SU-DHL-6 (cell line): Measurements from ENCODE around the gene ANKRD33B.

Experiments used
- H2AFZ ChIP-seq: fragments of 200-600 bp; sonication (generic); 2 replicates; pipeline ENCODE4 v1.6.1; 2014; ENCODE audit warnings: low read depth, mild to moderate bottlenecking, moderate library complexity, mixed read lengths, antibody characterized with exemption, low read length; ENCODE audit not compliant: severe bottlenecking
- H3F3A ChIP-seq: fragments of 200-600 bp; shearing (Covaris generic); 2 replicates; pipeline ENCODE4 v1.6.0; 2016; ENCODE audit warnings: antibody characterized with exemption, mild to moderate bottlenecking; ENCODE audit not compliant: insufficient read depth
- H3K27ac ChIP-seq: fragments of 200-600 bp; sonication (generic); 2 replicates; pipeline ENCODE4 v1.5.1; 2016; ENCODE audit warnings: low read depth, mild to moderate bottlenecking, low read length, moderate library complexity, mixed read lengths
- H3K27me3 ChIP-seq: fragments of 200-600 bp; sonication (generic), shearing (Covaris generic); 2 replicates; pipeline ENCODE4 v1.6.0; 2014; ENCODE audit warnings: mild to moderate bottlenecking, low read length
- H3K36me3 ChIP-seq: fragments of 200-600 bp; sonication (generic); 2 replicates; pipeline ENCODE4 v1.6.1; 2014; ENCODE audit warnings: mild to moderate bottlenecking, low read length, mixed read lengths
- H3K4me2 ChIP-seq: fragments of 300-600, 200-600 bp; shearing (Covaris generic), sonication (generic); 2 replicates; pipeline ENCODE4 v1.6.0; 2014; ENCODE audit warnings: low read length, low read depth, mild to moderate bottlenecking; ENCODE audit not compliant: poor library complexity, severe bottlenecking
- H3K4me3 ChIP-seq: fragments of 200-600 bp; sonication (generic); 2 replicates; pipeline ENCODE4 v1.5.1; 2014; ENCODE audit warnings: antibody characterized with exemption, low read length, mild to moderate bottlenecking, mixed read lengths; ENCODE audit not compliant: insufficient read depth, poor library complexity, severe bottlenecking
- H3K79me2 ChIP-seq: fragments of 200-600 bp; sonication (generic); 2 replicates; pipeline ENCODE4 v1.6.1; 2014; ENCODE audit warnings: mild to moderate bottlenecking, low read length, moderate library complexity; ENCODE audit not compliant: insufficient read depth
- H3K9ac ChIP-seq: fragments of 200-600 bp; sonication (generic); 2 replicates; pipeline ENCODE4 v1.7.0; 2014; ENCODE audit warnings: mild to moderate bottlenecking, low read length
- H3K9me2 ChIP-seq: fragments of 200-600 bp; sonication (generic); replicated peaks from 2 replicates; pipeline ENCODE4 v1.6.1; 2014; ENCODE audit warnings: low read length; ENCODE audit not compliant: insufficient read depth
- H3K9me3 ChIP-seq: fragments of 200-600 bp; sonication (generic); 2 replicates; pipeline ENCODE4 v1.6.1; 2014; ENCODE audit warnings: low read length, mixed read lengths; ENCODE audit not compliant: insufficient read depth
- H4K20me1 ChIP-seq: fragments of 200-600 bp; sonication (generic); 2 replicates; pipeline ENCODE4 v1.6.1; 2014; ENCODE audit warnings: low read depth, mild to moderate bottlenecking, antibody characterized with exemption, low read length, moderate library complexity, mixed read lengths
- EZH2phosphoT487 ChIP-seq: fragments of 200-600 bp; sonication (generic), shearing (Covaris generic); conservative IDR thresholded peaks from 2 replicates; pipeline ENCODE4 v1.6.1; 2018; ENCODE audit warnings: mild to moderate bottlenecking, antibody characterized with exemption, low read length, moderate library complexity, mixed read lengths
- TF ChIP-seq, protein P1 (sequence below): fragments of 200-600 bp; sonication (generic); IDR thresholded peaks from one replicate; pipeline ENCODE4 v1.5.1; 2017; ENCODE audit warnings: antibody characterized with exemption, mild to moderate bottlenecking, low read length, moderate library complexity; ENCODE audit not compliant: insufficient read depth, poor library complexity, severe bottlenecking

The ANKRD33B gene

DNA sequence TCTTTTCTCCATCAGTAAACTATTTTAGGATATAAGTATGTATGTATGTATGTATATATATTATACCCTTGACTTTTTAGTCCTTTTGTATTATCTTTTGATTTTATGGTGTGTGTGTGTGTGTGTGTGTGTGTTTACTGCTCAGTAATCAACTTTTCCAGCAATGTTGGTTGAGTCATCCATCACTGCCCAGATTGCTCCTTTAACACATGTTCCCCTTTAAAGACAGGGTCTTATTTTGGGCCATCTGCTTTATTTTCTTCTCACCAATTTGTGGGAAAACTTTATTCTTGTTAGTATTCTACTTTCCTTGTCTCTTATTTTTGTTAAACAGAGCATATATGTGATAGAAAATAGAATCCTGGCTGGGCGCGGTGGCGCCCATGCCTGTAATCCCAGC, 28.1 kb downstream of the ANKRD33B start:
- Histone ChIP-seq H3K79me2 (peaks cover 97% of the 10 kb centered on the region), H3K9ac (no peak overlapping the region), H4K20me1 (no peaks in the 10 kb centered on the region), H3K36me3 (peaks cover 8% of the 10 kb centered on the region; the same call in 1 of the 2 replicates), H3K27ac (no peak overlapping the region), H3K9me2 (no peaks in the 10 kb centered on the region), H3K9me3 (no peaks in the 10 kb centered on the region), H2AFZ (no peak overlapping the region), H3K4me2 (no peak overlapping the region), H3K4me3 (no peak overlapping the region), H3F3A (peaks cover 10% of the 10 kb centered on the region), H3K27me3 (no peaks in the 10 kb centered on the region)
- no peak for TF ChIP-seq EZH2phosphoT487
- TF ChIP-seq, protein P1, sequence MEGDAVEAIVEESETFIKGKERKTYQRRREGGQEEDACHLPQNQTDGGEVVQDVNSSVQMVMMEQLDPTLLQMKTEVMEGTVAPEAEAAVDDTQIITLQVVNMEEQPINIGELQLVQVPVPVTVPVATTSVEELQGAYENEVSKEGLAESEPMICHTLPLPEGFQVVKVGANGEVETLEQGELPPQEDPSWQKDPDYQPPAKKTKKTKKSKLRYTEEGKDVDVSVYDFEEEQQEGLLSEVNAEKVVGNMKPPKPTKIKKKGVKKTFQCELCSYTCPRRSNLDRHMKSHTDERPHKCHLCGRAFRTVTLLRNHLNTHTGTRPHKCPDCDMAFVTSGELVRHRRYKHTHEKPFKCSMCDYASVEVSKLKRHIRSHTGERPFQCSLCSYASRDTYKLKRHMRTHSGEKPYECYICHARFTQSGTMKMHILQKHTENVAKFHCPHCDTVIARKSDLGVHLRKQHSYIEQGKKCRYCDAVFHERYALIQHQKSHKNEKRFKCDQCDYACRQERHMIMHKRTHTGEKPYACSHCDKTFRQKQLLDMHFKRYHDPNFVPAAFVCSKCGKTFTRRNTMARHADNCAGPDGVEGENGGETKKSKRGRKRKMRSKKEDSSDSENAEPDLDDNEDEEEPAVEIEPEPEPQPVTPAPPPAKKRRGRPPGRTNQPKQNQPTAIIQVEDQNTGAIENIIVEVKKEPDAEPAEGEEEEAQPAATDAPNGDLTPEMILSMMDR, result no peak

DNA sequence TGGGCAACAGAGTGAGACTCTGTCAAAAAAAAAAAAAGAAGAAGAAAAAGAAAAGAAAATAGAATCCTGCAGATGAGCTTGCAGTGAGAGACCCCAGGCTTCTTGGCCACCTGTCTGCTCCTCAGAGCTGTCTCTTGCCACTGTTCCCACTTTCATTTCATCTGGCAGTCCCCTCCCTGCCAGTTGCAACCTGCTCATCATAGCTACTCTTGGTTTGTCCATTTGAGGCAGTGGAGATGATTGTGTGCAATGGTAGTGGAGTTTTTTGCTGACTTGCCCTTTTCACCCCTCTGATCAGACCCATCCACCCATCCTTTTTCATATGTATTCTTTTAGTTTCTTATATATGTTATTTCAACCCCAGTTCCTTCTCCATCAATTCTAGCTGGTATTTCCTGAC, 28.7 kb downstream of the ANKRD33B start:
- no peak overlapping the region for H3K4me3 ChIP-seq
- no peak for TF ChIP-seq EZH2phosphoT487
- TF ChIP-seq, protein P1, result no peak
- H3K36me3 ChIP-seq, result peaks cover 8% of the 10 kb centered on the region; the same call in 1 of the 2 replicates
- H3K9ac ChIP-seq, result no peak overlapping the region
- peaks cover 14% of the 10 kb centered on the region for H3F3A ChIP-seq
- peak overlapping the region; percentile 1; the same call in 1 of the 2 replicates for H3K27ac ChIP-seq
- H3K9me2 ChIP-seq, result no peaks in the 10 kb centered on the region
- H3K9me3 ChIP-seq, result no peaks in the 10 kb centered on the region
- H3K27me3 ChIP-seq, result no peaks in the 10 kb centered on the region
- H3K4me2 ChIP-seq, result no peak overlapping the region
- H2AFZ ChIP-seq, result no peak overlapping the region
- no peaks in the 10 kb centered on the region for H4K20me1 ChIP-seq
- H3K79me2 ChIP-seq, result peaks cover 93% of the 10 kb centered on the region

DNA sequence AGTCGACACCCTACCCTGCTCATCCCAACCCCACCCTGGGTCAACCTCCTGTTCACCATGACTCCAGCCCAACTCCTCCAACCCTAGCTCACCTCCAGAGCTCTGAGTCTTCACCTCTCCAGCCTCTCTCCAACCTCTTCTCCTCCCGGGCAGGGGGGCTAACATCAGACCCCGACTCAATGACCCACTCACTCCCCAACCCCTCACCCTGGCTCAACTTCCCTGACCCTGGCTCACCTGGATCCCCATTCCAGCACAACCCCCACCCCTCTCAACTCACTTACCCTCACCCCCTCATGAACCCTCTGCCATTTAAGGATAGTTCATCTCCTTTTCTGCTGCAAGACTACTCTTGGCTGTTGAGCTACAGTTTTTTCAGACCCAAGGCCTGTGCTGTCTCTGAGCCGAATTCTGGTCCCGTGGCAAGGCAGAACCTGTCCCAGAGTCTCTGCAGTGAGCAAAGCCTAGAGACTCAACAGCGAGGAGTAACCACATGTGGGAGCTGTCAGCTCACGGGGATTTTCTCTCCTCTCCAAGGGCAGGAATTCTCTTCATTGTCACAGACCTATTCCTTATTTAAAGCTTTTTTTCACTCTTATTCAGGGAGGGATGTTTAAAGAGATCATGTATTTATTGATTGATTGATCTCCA, 29.8 kb downstream of the ANKRD33B start:
- no peak overlapping the region for H3K4me2 ChIP-seq
- H2AFZ ChIP-seq, result no peak overlapping the region
- no peak overlapping the region for H3K9ac ChIP-seq
- no peaks in the 10 kb centered on the region for H3K27me3 ChIP-seq
- H3K36me3 ChIP-seq, result peaks cover 8% of the 10 kb centered on the region; the same call in 1 of the 2 replicates
- no peak overlapping the region for H3K27ac ChIP-seq
- H3F3A ChIP-seq, result peaks cover 15% of the 10 kb centered on the region
- H3K9me3 ChIP-seq, result no peaks in the 10 kb centered on the region
- no peak for TF ChIP-seq EZH2phosphoT487
- TF ChIP-seq, protein P1, result no peak
- no peaks in the 10 kb centered on the region for H3K9me2 ChIP-seq
- H3K79me2 ChIP-seq, result peaks cover 88% of the 10 kb centered on the region
- H3K4me3 ChIP-seq, result no peak overlapping the region
- H4K20me1 ChIP-seq, result no peaks in the 10 kb centered on the region
